HUES64 (cell line): ENCODE measurements around the gene SSR2.
A peak's percentile ranks its signal among the peaks of the same experiment; 100 is the strongest.

Source experiments
- H3K27ac ChIP-seq: 2 replicates; pipeline ENCODE4 v1.7.0; 2013; ENCODE audit warnings: low read depth, low read length, inconsistent platforms
- H3K27me3 ChIP-seq: 2 replicates; pipeline ENCODE4 v1.6.1; 2013; ENCODE audit warnings: mild to moderate bottlenecking, low read length; ENCODE audit not compliant: insufficient read depth
- H3K36me3 ChIP-seq: 2 replicates; pipeline ENCODE4 v1.6.1; 2013; ENCODE audit warnings: mild to moderate bottlenecking, low read length; ENCODE audit not compliant: insufficient read depth
- H3K4me1 ChIP-seq: 2 replicates; pipeline ENCODE4 v1.6.1; 2013; ENCODE audit warnings: mild to moderate bottlenecking, low read length, moderate library complexity; ENCODE audit not compliant: insufficient read depth
- H3K4me3 ChIP-seq: 2 replicates; pipeline ENCODE4 v1.5.1; 2013; ENCODE audit warnings: mild to moderate bottlenecking, low read length, moderate library complexity
- H3K9ac ChIP-seq: 2 replicates; pipeline ENCODE4 v1.6.1; 2013; ENCODE audit warnings: mild to moderate bottlenecking, low read depth, low read length
- H3K9me3 ChIP-seq: 2 replicates; pipeline ENCODE4 v1.6.1; 2013; ENCODE audit warnings: low read depth, low read length; ENCODE audit not compliant: insufficient read depth
- WGBS: fragments of 150-250, 120-280 bp; methylation state at CpG from one replicate; pipeline ENCODE4 v1.1.7; 2013; ENCODE audit warnings: missing lambda C conversion rate; 5-methylcytosine and 5-hydroxymethylcytosine counted together

Gene SSR2

GRCh38 chr1:156056326-156056849, 35.6 kb upstream of the SSR2 start:
- Histone ChIP-seq H3K36me3 (peaks cover 18% of the 10 kb centered on the region), H3K27ac (no peak overlapping the region), H3K9me3 (no peaks in the 10 kb centered on the region), H3K9ac (no peak overlapping the region), H3K4me3 (no peak overlapping the region), H3K4me1 (peaks cover 4% of the 10 kb centered on the region; the same call in 1 of the 2 replicates), H3K27me3 (no peaks in the 10 kb centered on the region)
- 96% methylated on average over 1 of the region's 1 CpG for WGBS

DNA sequence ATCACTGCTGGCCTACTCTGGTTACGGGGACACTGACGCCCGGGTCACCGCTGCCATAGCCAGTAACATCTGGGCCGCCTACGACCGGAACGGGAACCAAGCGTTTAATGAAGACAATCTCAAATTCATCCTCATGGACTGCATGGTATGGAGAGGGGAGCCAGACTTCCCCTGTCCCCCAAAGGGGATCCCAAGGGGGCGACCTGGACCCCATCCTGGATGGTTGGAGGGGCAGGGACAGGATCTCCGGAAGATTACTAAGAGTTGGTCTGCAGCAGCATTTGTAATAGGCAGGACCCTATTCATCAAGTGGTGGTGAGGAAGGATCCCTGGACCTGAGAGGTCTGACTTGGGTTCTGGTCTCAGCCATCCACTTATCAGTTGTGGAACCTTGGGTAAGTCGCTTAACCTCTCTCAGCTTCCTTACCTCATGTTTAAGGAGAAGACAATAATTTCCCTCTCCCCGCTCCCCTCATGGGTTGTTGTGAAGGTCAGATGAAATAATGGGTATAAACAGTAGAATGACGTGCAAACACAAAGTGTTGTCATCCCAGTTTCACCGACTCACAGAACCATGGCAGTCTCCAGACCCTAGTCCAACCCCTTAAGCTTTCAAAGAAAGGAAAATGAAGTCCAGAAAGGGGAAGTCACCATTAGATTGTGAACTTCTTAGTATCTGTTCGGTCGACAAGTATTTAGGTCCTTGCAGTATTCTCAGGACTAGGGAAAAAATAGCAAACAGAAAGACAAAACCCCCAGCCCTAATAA, 34.7 kb upstream of the SSR2 start:
- Histone ChIP-seq H3K9ac (peak overlapping the region; percentile 73), H3K9me3 (no peaks in the 10 kb centered on the region), H3K4me3 (peak overlapping the region; percentile 93), H3K4me1 (peaks cover 4% of the 10 kb centered on the region; the same call in 1 of the 2 replicates), H3K27ac (no peak overlapping the region), H3K36me3 (peaks cover 21% of the 10 kb centered on the region), H3K27me3 (no peaks in the 10 kb centered on the region)
- WGBS = 28% methylated on average over 16 of the region's 17 CpGs

DNA sequence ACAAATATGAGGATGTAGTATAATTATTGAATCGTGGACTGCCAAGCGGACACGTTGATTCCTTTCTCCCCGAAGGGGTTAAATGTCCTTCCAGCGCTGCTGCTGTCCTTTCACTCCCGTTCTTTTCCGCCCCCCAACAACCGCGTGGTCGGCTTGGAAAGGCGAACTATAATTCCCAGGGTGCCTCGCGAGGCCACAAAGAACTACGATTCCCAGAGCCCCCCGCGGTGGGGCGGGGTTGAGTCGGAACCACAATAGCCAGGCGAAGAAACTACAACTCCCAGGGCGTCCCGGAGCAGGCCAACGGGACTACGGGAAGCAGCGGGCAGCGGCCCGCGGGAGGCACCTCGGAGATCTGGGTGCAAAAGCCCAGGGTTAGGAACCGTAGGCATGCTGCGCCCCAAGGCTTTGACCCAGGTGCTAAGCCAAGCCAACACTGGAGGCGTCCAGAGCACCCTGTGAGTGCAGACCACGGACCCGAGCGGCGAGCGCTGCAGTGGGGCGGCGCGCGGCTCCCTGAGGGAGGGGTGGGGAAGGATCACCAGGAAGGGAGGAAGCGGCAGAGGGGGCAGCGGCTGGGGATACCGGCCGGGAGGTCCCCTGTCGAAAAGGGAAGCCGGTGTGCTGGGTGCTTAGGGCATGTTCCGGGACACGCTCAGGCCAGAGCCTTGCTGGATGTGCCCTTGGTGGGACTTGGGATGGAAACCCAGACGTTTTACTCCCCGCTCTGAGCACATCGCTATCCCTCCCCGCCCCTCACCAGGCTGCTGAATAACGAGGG, 33.9 kb upstream of the SSR2 start, which contains the start of gene LAMTOR2:
TSS of gene LAMTOR2 (plus strand) at position 283 of the 781 bp plus-strand sequence. CDS start at position 391, 108 bp downstream.
- Histone ChIP-seq H3K9ac (peak within 1 kb of the TSS; percentile 94), H3K27ac (peak within 1 kb of the TSS; percentile 96), H3K4me3 (peak within 1 kb of the TSS; percentile 93), H3K36me3 (peaks cover 29% of the 10 kb centered on the region), H3K4me1 (peaks cover 4% of the 10 kb centered on the region; the same call in 1 of the 2 replicates), H3K9me3 (no peaks in the 10 kb centered on the region), H3K27me3 (no peaks in the 10 kb centered on the region)
- under 1% methylated on average over 53 of the region's 53 CpGs for WGBS

GRCh38 chr1:156053768-156054499, 33.2 kb upstream of the SSR2 start, which contains the start of gene UBQLN4:
Gene UBQLN4 (minus strand): TSS chr1:156053798. CDS start chr1:156053701, 97 bp downstream.
- Histone ChIP-seq H3K9me3 (no peaks in the 10 kb centered on the region), H3K4me1 (peaks cover 4% of the 10 kb centered on the region; the same call in 1 of the 2 replicates), H3K4me3 (peak within 1 kb of the TSS; percentile 93), H3K9ac (peak within 1 kb of the TSS; percentile 94), H3K27ac (peak within 1 kb of the TSS; percentile 96), H3K36me3 (peaks cover 36% of the 10 kb centered on the region), H3K27me3 (no peaks in the 10 kb centered on the region)
- WGBS = under 1% methylated on average over 41 of the region's 49 CpGs

GRCh38 chr1:156052862-156053767, 32.4 kb upstream of the SSR2 start:
- H3K36me3 ChIP-seq = peaks cover 39% of the 10 kb centered on the region
- no peaks in the 10 kb centered on the region for H3K27me3 ChIP-seq
- no peaks in the 10 kb centered on the region for H3K9me3 ChIP-seq
- peak overlapping the region; percentile 72 for H3K9ac ChIP-seq
- H3K4me3 ChIP-seq = peak overlapping the region; percentile 91
- peaks cover 4% of the 10 kb centered on the region; the same call in 1 of the 2 replicates for H3K4me1 ChIP-seq
- peak overlapping the region; percentile 78; the same call in 1 of the 2 replicates for H3K27ac ChIP-seq
- under 1% methylated on average over 45 of the region's 63 CpGs for WGBS

- WGBS = 91% methylated on average over 6 of the region's 7 CpGs
Observed at GRCh38 chr1:156051011-156051725, 30.4 kb upstream of the SSR2 start.

GRCh38 chr1:156050376-156050775, 29.6 kb upstream of the SSR2 start:
- H3K4me1 ChIP-seq = 0 out of 2 replicates have a peak, but pooled peaks cover under 1% of the 10 kb centered on the region
- H3K27me3 ChIP-seq = no peaks in the 10 kb centered on the region
- no peak overlapping the region for H3K9ac ChIP-seq
- WGBS = 91% methylated on average over 4 of the region's 4 CpGs
- no peaks in the 10 kb centered on the region for H3K9me3 ChIP-seq
- no peak overlapping the region for H3K4me3 ChIP-seq
- H3K36me3 ChIP-seq = peaks cover 42% of the 10 kb centered on the region
- H3K27ac ChIP-seq = no peak overlapping the region

More at GRCh38 chr1:156051011-156051725, 30.4 kb upstream of the SSR2 start:
- peaks cover 40% of the 10 kb centered on the region for H3K36me3 ChIP-seq
- H3K27ac ChIP-seq = no peak overlapping the region
- H3K9ac ChIP-seq = no peak overlapping the region
- peaks cover 4% of the 10 kb centered on the region; the same call in 1 of the 2 replicates for H3K4me1 ChIP-seq
- H3K9me3 ChIP-seq = no peaks in the 10 kb centered on the region
- H3K27me3 ChIP-seq = no peaks in the 10 kb centered on the region
- H3K4me3 ChIP-seq = no peak overlapping the region

DNA sequence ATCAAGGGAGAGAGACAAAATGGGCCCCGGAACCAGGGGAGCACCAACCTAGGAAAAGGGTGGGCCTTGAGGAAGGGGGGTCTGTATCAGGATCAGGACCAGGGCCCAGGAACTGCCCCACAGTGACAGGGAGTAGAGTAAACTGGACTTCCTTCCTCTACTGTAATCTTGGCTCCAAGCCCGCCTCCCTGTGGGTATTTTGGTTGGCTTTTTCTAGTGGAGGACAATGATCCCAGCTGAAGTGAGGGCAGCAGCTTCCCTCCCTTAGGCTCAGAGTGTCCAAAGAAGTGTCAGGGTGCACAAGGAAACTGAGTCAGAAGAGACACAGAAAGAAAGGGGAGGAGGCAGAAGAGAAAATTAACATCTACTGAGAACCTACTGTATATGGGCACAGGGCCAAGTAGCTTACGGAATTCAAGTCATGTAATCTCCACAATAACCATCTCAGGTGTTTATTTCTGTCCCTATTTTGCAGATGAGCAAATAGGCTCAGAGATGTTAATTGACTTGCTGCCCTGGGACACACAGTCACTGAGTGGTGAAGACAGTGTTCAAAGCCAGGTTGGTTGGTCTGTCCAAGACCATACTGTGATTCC, 28.0 kb upstream of the SSR2 start:
- H3K9ac ChIP-seq = no peak overlapping the region
- H3K27me3 ChIP-seq = no peaks in the 10 kb centered on the region
- H3K4me1 ChIP-seq = no peaks in the 10 kb centered on the region
- no peak overlapping the region for H3K27ac ChIP-seq
- H3K4me3 ChIP-seq = no peak overlapping the region
- peaks cover 55% of the 10 kb centered on the region for H3K36me3 ChIP-seq
- 99% methylated on average over 3 of the region's 3 CpGs for WGBS
- H3K9me3 ChIP-seq = no peaks in the 10 kb centered on the region

DNA sequence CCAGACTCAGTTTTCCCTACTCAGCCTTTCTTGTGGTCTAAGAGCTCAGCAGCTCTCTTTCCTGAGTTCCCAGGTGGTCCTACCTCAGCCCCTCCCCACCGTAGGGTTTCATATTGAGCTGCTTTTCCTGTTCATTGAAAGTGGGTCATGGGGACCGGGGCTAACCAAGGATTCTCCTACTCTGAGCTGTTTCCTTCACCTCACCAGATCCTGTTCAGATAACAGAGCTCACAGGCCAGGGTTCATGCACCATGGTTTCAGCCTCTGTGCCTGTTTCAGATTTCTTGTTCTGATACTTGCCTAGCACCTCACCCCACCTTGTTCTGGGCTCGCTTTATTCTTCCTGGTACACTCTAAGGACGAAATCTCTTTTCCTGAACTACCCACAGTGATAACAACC, 24.3 kb upstream of the SSR2 start:
- no peaks in the 10 kb centered on the region for H3K4me1 ChIP-seq
- H3K4me3 ChIP-seq = no peak overlapping the region
- WGBS = 94% methylated on average over 4 of the region's 4 CpGs
- peaks cover 80% of the 10 kb centered on the region for H3K36me3 ChIP-seq
- no peak overlapping the region for H3K27ac ChIP-seq
- no peaks in the 10 kb centered on the region for H3K27me3 ChIP-seq
- H3K9ac ChIP-seq = no peak overlapping the region
- no peaks in the 10 kb centered on the region for H3K9me3 ChIP-seq
